Activated CD8-positive, alpha-beta memory T cell treated with anti-CD3 and anti-CD28 coated beads, Interleukin-2, amount 50 U/mL, for 24 hours (primary cell): Measurements from ENCODE around the gene SLC1A3.

Experiments
- DNase-seq: peaks from one replicate; pipeline ENCODE4 v3.0.0-alpha.2; 2020; ENCODE audit errors: extremely low read depth

Gene SLC1A3

DNA sequence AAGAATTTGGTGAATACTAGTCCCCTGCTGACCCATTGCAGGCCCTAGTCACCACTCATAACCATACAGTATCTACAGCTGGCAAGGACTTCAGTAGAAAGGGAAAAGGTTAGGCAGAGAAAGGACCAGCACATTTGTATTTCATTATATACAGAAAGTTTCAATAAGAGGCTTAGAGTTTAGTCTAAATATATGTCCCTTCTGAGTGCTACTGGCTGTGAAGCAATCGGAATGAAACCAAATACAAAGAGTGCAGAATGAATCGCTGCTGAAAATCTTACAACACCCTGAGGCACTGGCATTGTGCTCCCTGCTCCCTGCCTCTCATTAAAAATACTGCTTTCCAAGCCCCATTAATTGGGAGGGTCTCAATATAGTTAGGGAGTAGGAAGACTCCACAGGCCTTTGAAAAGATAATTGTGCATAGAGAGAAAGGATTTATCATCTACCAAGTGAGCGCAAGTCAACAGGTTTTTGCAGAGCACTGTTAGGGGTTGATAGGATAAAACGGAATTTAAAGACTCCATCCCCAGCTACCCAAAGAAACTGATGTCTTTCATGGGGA, 110.8 kb downstream of the SLC1A3 start:
- no peak for DNase-seq

DNA sequence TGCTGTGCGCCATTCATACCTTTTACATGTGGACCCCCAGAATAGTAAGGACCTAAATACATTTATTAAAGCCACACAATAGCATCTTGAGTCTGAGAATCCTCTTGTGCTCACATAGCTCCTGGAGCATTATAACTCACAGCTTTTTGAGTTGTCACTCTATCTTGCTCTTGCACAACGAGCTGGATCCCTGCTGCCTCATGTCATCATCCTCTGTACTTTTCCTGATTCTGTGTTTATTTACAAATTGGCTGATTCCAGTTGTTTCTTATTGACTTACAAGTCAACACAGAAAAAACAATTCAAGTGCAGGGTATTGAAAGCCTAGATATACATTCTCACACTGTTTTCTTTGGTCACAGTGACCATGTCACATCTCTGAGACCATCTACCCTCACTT, 112.9 kb downstream of the SLC1A3 start:
- DNase-seq: no peak

DNA sequence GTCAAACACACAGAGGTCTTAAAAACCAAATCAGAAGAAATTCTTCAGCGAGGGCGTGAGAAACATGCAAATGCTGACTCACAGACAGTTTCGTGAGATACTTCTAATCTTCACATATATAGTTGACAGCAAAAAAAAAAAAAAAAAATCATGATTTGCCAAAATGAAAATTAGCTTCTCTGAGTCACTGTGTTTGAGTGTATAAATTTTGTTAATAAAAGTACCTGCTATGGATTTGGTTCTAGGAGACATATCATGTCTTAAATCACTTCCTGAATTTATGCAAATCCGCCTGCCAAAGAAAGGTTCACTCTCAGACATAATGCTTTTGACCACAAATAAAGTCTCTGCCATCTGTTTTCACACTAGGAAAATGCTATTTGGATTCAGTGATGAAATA, 114.3 kb downstream of the SLC1A3 start:
- no peak for DNase-seq

DNA sequence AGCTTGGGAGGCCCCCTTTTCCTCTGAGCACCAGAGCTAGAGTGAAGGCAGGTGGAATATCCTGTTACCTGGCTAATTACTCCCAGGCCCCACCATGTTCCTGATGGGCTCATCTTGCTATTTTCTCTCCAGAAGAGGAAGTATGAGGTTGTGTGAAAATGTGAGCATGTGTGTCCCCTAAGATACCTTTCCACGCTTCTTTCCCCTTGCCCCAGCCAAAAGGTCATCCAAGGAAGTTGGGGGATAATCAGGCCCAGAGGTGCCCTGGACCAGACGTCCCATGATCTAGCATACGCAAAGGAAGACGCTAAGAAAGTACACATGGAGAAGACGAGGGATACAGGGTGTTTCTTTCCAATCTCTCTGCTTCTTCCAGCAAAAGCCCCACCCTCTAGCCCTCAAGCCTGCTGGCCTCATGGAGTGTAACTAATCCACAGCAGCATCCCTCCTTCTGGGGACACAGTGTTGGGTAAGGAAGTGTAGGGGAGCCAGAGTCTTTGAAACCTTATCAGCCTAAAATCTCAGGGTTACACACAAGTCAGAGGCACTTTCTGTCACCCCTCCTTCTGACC, 115.3 kb downstream of the SLC1A3 start:
- no peak for DNase-seq

DNA sequence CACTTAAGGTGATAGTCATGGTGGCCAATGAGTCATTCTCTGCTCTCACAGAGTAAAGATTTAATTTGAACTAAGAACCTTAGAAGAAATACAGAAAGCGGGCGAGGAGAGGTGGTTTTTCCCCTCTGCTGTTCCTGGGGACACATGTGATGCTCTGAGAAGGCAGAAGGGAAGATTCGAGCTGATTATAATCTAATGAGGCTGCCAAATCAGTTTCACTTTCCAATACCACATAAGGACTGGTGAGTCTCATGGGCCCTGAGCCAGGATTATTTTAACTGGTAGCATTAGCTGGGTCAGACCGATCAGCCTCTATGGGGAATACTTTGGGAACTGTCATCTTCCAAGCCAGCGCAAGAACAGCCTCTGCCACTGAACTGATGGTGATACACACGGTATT, 116.5 kb downstream of the SLC1A3 start:
- DNase-seq: no peak

DNA sequence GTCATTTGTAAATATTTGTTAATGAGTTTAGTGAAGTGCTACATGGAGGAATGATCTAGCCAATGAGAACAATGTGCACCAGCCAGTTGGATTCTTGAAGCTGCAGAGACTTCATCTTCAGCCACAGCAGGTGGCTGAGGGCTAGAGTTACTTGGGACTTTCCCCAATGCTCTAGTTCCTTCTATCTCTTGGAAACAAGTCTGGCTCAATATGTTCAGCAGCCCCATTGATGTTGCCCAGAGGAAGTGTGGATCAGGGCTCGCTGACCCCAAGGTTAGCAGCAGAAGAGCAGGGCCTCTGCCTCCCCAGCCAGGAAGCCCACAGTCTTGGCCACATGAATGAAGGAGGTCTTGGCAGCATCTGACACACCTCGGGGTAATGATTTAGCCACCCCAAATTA, 117.5 kb downstream of the SLC1A3 start:
- DNase-seq: no peak

DNA sequence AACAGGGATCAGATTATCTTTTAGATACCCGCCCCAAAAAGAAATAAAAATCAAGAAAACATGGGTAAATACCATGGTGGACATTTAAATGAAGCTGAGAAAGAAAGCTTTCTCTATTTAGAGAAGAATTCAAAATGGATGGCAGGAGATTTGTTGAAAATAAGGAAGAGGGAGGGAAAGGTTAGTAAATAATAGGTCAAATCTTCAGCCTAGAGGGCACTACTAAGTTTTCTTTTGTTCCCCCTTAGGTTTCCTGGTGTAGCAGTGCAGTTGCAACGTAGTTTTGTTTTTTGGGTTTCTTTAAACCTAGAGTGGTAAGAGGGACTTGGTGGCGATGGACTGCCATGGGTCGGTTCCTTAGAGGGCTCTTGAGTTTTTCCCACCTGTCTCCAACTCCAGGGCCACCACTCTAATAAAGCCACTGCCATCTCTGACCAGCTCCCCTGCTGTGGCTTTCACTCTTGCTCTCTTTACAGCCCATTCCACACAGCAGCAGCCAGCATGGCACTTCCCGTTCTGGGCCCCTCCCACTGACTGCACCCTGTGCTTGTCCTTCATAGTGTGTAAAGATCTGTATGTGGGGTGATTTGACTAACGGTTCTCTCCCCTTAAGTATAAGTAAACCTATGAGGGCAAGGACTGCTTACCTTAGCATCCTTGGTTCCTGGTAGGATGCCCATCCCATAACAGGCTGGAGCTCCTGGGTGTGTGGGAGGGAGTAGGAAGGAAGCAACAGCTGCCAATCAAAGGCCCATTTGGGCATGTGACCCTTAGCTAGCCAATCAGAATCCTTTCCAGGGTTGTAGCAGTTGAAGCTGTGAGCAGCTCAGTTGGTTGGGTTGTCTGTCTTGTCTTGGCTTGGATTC, 118.3 kb downstream of the SLC1A3 start:
- no peak for DNase-seq

DNA sequence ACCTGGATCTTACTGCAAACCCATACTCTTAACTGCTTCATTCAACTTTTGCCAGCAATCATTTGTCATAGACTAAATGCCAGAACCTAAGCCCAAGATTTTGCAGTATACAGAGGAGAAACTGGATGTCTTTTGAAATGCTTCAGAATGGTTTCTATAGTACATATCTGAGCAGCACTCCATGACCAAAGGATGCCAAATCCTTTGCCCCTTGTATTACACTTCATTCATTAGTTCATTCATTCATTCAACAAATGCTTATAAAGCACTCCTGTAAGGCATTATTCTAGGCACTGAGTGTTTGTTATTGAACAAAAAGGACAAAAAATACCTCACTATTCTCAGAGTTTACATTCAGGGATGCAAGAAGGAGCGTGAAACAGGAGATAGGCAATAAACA, 119.9 kb downstream of the SLC1A3 start:
- no peak for DNase-seq

DNA sequence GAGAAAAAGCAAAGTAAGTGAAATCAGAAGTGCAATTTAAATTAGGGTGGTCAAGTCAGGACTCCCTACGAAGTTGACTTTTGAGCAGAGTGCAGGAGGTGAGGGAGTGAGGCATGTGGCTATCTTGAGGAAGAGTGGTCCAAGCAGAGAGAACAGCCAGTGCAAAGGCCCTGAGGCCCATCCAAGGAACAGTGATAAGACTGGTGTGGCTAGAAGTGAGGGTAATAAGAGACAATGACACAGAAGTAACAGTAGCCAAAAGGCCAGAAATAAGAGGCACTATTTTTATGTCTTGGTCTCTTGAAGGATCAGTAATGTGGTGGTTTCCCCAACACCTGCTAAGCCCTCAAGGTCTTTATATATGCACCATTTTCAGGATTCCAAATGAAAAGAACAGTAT, 120.4 kb downstream of the SLC1A3 start:
- DNase-seq: no peak

DNA sequence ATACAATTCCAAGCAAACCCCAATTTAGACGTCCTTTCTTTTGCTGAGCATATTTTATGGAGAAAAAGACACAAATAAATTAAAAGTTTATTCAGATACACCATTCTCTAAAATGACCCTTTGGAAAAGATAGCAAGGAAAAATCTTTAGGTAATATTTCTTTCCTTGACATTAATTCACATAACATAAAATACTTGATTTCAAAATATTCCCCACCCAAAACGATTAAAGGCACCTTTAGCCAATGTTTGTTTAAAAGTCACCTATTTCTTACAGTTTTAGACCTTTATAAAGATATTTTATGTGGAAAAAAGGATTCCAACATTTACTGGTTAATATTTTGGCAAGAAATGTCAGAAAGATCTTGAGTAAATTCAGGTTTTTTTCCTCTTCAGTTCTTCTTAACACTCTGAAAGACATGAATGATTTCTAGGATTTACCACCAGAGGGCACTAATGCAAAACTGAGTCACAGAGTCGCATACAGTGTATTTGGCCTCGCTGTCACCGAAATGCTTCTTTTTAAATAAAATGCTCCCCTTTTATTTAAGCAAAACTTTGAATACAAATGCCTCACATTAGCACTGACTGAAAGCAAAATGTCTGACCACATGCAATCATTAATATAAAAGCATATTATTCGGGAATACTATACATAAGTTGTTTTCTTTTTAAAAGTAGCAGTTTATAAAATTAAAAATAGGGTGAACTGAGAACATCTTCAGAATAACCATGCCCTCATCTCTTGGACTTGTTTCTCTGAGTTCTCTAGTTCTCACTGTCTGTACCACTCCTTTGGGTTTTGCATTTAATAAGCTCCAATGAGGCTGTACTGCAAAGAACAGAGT, 122.5 kb downstream of the SLC1A3 start:
- no peak for DNase-seq

DNA sequence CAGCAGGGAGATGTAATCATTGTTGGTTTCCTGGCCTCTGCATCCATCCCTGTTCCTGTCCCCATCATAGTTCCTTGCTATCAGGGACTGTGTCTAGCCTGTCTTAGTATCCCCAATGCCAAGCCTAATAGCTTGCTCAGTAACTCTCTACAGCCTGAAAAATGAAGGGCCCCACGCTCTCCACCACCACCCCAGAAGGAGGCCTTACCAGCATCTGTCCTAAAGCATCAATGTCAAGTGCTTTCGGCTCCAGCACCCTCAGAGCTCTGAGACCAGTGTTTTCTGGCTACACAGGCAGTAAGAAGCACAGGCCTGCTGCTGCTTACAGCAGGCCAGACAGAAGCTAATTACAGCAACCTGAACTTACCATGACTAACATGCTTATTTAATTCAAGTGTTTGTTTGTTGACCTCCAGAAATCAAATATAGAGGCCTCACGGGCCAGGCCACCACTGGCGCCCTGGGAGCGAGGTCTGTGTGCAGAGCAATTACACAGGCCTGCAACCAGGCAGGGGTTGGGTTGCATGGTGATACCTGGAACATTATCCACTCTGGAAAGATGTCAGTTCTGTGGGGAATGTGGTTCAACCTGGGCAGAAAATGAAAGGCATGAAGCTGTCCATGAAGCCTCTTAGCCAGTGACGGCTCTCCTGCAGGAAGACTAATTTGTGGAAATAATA, 124.3 kb downstream of the SLC1A3 start:
- DNase-seq: no peak

DNA sequence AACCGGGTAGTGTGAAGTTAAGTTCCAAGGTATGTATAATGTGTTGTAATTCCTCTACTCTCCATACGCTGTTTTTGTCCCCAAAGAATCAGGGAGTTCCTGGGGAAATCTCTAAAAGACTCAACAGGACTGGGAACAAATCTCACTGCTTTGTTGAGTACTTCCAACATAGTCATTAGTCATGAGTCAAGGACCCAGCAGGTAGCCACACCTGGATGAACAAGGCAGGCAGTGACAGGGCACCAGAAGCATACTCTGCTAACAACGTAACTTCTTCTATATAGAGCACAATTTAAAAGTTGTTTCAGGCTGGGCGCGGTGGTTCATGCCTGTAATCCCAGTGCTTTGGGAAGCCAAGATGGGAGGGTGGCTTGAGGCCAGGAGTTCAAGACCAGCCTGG, 126.8 kb downstream of the SLC1A3 start:
- DNase-seq: no peak

DNA sequence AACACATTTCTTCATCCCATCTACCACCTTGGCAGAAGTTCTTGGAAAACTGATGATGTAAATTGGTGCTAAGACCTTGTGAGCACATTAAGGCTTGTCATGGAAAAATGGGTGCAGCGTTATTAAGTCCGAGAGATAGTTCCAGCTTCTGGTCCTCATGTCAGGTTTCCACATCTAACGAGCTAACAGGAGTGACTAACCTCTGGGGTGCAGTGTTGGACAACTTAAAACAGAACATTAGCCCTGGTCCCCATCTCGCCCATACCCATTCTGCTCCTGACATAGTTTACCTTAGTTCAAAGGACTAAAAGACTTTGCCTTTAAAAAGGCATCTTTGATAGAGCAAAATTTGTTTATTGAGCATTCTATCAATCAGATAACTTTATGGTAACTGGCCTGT, 128.0 kb downstream of the SLC1A3 start:
- no peak for DNase-seq

DNA sequence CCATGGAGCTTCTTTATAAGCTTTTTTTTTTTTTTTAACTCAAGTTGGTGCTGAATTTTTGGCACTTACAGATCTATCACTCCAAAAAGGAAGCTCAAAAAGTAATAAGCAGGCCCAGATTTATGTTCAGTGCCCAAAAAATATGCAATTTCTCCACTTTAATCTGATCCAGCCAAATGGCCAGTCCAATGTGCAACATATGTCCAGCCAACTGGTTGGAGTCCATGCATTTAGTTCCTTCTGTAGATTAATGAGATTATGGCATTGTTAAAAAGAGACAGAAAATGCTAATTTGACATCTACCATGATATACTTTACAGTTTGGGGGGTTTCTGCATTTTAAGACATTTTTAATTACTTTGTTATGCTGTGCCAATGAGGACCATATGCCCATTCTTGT, 129.5 kb downstream of the SLC1A3 start:
- DNase-seq: no peak
